RPMI7951 (cell line): ENCODE results near the gene PPP1R12A. TPM values are rescaled to one million over a fixed set of nuclear protein-coding genes. Genes with fewer than 3 reads are reported as not detected.
"Not testable (repeated sequence)": the region's sequence is repeated elsewhere in the genome, so short reads cannot be mapped to it uniquely, and the experiment has no call there.

Experiments used
- DNase-seq: peaks from one replicate; pipeline ENCODE4 v3.0.0-alpha.2; 2012; ENCODE audit warnings: low read depth
- total RNA-seq: library from RNA; depleted of rRNA; stranded (reverse); fragments of >200 nt; shearing (Covaris generic); gene quantifications from 2 replicates; pipeline ENCODE4 v1.2.3, GENCODE V29; 2014

Gene PPP1R12A
- total RNA-seq, 1 experiment from 2014 or later: 47.5 TPM

DNA sequence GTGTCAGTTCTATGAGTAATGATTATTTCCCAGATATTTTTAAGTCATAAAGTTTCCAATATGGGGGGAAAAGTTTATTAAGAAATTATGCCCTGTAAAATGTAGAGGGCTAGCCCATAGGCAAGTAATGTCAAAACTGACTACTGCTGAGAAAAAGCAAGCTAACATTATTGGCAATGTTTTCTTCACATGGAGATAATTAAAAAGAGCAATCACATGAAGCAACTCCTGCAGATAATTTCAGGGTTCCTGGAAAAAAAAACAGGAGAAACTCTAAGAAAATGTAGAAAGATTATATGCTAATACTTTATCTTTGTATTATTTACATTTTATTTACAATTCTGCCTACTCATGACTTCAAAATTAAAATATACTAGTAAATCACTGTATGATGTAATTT is 39.8 kb downstream of the PPP1R12A start:
- DNase-seq: no peak

DNA sequence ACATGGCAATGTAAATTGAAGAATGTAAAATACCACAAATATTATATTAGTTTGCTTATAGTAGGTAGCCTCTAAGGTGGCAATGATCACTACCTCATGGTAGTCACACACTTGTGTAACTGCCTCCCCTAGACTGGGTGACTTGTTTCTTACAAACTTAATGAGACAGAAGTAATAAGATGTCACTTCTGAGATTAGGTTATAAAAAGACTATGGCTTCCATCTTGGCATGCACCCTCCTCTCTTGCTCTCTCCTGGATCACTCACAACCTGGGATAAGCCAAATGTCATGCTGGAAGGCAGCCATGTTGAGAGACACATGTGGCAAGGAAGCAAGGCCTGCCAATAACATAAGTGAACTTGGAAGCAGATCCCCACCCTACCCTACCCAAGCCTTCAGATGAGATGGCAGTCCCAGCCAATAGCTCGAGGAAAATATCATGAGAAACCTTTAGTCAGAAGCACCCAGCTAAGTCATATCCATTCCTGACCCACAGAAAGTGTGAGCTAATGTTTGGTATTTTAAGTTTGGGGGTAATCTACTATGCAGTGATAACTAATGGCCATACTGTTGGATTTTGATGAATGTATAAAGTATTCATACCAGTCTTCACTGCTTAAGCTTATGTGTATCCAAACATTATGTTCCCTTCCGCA is 43.3 kb downstream of the PPP1R12A start:
- DNase-seq: peak; percentile 36

DNA sequence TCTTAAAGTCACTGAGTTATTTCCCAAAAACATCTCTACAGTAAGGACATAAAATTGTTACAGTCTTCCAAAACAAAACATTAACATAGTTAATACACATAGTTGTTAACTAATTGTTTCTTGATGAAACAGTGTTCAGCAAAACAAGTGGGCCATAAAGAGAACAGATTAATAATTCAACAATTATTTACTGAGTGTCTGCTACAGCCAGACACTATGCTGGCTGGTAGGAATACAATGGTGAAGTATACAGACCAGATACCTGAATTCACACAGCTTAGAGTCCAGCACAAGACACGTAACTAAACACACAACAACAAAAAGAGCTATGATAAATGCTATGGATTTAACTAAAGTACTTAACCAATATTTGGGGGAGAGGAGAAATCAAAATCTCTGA is 47.0 kb downstream of the PPP1R12A start:
- DNase-seq: no peak

DNA sequence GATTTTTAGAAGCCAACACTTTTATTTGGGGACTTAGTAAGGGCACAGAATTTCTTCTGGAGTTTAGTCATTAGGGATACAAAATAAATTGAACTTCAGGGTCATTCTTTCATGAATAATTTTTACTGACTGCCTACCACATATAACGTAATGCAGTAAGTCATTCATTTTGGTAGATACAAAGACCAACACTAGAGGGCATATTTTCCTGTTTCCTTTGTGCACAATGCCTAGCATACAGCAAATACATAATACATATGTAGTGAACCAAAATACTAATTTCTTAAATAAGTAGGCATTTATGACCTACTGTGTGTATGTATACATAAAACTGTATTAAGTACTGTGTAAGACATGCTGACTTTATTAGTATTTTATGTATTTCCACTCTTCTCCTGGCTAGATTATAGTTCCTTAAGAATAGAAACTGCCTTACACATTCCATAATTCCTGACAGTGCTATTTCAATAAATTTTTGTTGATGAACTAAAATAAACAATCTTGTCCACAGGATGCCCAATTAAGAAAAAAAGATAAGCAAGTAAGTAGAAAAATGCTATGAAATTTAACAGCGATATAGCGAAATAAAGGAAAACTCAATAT is 47.9 kb downstream of the PPP1R12A start:
- peak; percentile 45 for DNase-seq

- DNase-seq: no peak
Observed at GRCh38 chr12:79885911-79886490, 48.9 kb downstream of the PPP1R12A start.

DNA sequence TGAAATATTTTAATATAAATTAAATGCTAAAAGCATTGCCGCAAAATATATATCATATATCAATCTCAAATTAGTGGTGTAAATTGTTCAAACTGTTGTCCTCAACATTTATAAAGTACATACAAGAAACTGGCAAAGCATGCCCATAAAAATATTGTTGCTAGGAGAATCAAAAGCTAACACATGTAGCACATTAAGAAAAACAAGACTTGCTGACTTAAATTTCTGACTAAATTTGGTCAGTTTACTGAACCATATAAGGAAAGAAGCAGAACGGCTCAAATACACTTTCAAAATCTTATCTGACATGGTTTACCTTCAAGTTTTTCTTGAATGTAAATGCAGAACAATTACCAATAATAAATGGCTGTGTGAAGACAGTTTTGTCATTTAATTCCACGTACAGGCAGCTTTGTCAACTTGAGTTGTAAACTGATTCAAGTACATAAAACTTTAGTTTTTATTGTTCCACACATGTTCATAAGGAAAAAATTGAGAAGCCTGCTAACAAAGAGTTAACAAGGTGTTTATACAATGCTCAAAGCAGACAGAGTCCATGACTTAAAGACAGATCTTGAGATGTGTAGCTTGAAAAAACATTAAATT is 50.4 kb downstream of the PPP1R12A start:
- no peak for DNase-seq

DNA sequence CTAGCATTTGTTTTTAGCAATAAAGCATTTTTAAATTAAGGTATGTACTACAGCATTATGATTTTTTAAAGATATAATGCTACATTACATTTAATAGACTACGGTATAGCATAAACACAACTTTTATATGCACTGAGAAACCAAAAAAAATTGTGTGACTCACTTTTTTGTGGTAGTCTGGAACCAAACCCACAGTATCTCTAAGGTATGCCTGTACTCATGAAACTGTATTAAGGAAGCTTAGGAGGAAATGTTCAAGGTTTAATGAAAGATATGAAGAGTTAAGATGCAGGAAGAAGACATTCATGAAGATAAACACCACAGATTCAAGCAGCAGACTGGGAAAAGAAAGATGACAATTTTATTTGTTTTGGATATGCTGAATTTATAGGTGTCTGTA is 51.7 kb downstream of the PPP1R12A start:
- peak; percentile 24 for DNase-seq

- DNase-seq: no peak
Observed at GRCh38 chr12:79881351-79881750, 53.5 kb downstream of the PPP1R12A start.

DNA sequence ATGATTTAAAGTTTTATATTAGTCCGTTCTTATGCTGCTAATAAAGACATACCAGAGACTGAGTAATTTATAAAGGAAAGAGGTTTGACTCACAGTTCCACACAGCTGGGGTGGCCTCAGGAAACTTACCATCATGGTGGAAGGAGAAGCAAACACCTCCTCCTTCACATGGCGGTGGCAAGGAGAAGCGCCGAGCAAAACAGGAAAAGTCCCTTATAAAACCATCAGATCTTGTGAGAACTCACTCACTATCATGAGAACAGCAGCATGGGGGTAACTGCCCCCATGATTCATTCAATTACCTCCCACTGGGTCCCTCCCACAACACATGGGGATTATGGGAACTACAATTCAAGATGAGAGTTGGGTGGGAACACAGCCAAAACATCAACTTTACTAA is 56.4 kb downstream of the PPP1R12A start:
- not testable (repeated sequence) for DNase-seq

DNA sequence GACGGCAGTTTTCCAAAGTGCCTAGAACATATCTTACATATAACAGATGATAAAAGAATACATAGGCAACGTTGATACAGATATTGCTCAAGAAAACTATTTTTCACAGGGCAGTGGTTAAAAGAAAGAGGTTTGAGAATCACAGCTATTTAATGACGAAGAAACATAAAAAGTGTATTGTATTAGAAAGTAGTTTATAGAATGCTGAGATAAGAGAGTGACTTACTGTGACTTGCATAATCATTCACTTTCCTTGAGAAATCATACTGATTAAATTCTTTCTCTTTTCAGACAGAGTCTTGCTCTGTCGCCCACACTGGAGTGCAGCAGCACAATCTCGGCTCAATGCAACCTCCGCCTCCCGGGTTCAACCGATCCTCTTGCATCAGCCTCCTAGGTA is 57.7 kb downstream of the PPP1R12A start:
- no peak for DNase-seq

DNA sequence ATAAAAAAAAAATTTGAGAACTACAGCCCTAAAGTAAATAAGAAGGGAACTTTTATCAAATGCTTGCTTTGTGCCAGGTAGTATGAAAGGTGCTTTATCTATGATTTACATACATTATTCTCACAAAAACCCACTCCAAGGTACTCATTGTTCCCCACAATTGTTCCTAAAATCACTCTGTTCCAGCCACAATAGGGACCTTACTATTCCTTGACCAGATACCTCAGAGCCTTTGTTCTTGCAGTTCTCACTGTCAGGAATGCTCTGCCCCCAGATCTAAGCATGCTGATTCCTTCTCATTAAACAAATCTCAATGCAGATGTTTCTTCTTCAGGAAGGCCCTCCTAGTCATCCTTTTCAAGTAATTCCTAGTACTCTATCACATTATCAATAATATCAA is 60.2 kb downstream of the PPP1R12A start:
- DNase-seq: no peak

DNA sequence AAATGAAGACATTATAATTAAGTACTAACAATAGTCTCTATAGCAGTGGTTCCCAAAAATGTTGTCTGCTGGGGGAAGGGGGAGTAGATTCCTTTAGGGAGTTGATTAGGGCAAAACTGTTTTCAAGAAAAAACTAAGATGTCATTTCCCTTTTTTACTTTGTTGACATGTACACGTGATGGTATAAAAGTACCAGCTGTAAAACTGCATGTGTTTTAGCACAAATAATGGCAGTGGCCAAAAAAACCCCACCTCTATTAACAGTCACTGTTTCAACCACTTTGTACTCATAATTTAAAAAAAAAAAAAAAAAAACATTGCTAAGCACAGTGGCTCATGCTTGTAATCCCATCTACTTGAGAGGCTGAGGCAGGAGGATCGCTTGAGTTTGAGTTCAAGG is 61.7 kb downstream of the PPP1R12A start:
- no peak for DNase-seq

- DNase-seq: no peak
Observed at GRCh38 chr12:79871621-79872020, 63.3 kb downstream of the PPP1R12A start.

DNA sequence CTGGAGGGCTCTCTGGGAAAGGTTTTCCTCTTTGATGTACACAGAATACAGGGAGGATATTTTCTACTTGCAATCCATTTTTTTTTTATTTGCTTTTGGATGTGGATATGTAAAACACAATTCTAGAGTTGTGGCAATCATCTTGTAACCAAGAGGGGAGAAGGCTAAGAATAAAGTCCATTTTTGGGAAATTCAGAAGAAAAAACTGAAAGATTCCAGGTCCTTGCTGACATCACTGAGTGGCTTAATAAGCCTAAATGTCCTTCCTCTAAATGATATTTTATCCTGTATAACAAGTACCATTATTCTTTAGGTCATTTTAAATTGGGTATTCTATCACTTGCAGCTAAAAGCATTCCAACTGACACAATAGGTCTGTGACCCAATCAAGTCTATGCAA is 64.0 kb downstream of the PPP1R12A start:
- no peak for DNase-seq

- DNase-seq: no peak
Observed at GRCh38 chr12:79859646-79860045, 75.3 kb downstream of the PPP1R12A start.

GRCh38 chr12:79858518-79858917 is 76.4 kb downstream of the PPP1R12A start:
- no peak for DNase-seq

DNA sequence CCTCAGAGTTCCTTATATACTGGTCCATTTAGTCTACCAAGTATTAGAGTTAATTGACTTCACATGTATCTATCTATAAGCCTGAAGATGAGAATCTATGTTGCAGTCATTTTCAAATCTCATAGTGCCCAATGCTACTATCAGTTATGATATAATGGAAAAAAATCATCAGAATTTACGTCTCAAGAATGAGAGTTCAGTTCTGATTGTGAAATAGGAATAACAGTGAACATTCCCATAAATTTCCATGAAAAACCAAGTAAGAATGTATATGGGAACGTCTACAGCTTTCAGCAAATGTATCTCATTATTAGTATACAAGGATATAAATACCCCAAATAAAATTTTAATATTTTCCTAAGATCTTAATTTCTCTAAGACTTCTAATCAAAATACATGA is 77.2 kb downstream of the PPP1R12A start:
- DNase-seq: no peak

DNA sequence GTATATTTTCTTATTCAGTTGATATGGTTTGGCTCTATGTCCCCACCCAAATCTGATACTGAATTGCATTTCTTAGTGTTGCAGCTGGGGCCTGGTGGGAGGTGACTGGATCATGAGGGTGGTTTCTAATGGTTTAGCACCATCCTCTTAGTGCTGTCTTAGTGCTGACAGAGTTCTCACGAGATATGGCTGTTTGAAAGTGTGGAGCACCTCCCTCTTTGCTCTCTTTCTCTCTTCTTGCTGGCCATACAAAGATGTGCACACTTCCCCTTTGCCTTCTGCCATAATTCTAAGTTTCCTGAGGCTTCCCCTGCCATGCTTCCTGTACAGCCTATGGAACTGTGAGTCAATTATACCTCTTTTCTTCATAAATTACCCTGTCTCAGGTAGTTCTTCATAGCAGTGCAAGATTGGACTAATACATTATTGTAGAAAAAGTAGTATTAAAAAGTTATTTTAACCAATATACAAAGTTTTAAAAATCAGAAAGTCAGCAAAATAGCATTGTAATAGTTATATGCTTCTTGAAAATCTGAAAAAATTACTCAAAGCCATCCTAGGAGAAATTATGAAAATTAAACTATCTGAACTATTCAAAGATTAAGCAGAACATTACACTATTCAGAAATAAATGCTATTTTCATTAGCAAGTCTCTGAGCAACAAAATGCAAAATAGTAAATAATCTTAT is 84.1 kb downstream of the PPP1R12A start:
- DNase-seq: no peak

- DNase-seq: no peak
Observed at GRCh38 chr12:79848339-79848738, 86.6 kb downstream of the PPP1R12A start.

DNA sequence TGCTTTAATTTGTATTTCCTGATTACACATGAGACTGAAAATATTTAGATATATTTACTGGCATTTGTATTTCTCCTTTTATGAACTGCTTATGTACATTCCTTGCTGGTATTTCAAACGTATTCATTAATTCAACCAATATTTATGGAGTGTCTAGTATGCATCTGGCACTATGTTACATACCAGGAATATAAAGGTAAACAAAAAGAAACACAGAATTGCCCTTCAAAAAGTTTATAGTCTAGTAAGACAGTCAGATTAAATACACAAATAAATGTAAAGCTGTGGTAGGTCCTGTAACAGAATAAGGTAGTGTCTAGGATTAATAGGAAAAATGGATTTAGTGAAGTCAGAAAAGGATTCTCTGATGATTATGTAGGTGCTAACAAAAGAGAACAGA is 87.5 kb downstream of the PPP1R12A start:
- DNase-seq: no peak

DNA sequence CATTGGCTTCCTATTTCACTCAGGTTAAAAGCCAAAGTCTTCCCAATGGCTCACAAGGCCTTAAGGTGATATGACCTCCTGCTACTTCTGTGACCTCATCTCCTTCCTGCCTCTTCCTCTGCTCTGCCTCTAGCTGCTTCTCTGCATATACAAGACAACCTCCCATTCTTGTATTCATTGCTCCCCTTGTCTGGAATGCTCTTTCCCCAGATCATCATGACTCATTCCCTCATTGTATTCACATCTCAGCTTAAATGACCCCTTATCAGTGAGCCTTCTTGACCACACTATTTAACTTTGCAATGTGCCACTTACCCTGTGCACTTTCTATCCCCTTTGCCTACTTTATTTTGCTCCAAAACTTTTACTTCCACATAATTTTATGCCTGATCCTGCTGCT is 90.2 kb downstream of the PPP1R12A start:
- peak; percentile 86 for DNase-seq

- no peak for DNase-seq
Observed at GRCh38 chr12:79843978-79844377, 90.9 kb downstream of the PPP1R12A start.

- DNase-seq: no peak
Observed at GRCh38 chr12:79842630-79843029, 92.3 kb downstream of the PPP1R12A start.
